Vagina (tissue), 2 donors: ENCODE measurements around the gene BMF. TPM values are rescaled to one million over a fixed set of nuclear protein-coding genes. Genes with fewer than 3 reads are reported as not detected.
A peak's percentile ranks its signal among the peaks of the same experiment; 100 is the strongest.

ENCODE experiments used
- DNase-seq, 2 donors: peaks; one replicate each; pipeline ENCODE4 v3.0.0-alpha.2; 2017; ENCODE audit errors: extremely low spot score in 2 of 2
- H3K27ac ChIP-seq: fragments of 200-600 bp; sonication (generic); one replicate; pipeline ENCODE4 v1.5.1; 2019
- H3K27me3 ChIP-seq: fragments of 200-600 bp; sonication (generic); one replicate; pipeline ENCODE4 v1.5.1; 2019
- H3K36me3 ChIP-seq, 2 donors: fragments of 200-600 bp; sonication (generic); one replicate each; pipeline ENCODE4 v1.5.1; 2017 to 2019
- H3K4me1 ChIP-seq: fragments of 200-600 bp; sonication (generic); one replicate; pipeline ENCODE4 v1.5.1; 2019
- H3K4me3 ChIP-seq, 2 donors: fragments of 200-600 bp; sonication (generic); 1 replicate in 1 of 2; 2 replicates in 1 of 2; pipeline ENCODE4 v1.5.1; 2016 to 2019
- H3K9me3 ChIP-seq: fragments of 200-600 bp; sonication (generic); one replicate; pipeline ENCODE4 v1.5.1; 2019
- POLR2A ChIP-seq, 2 donors: fragments of 450-650 bp; IDR thresholded peaks; one replicate each; pipeline ENCODE4 v1.6.1; 2017; ENCODE audit warnings: antibody characterized with exemption in 2 of 2, mild to moderate bottlenecking in 2 of 2, moderate library complexity in 2 of 2
- POLR2AphosphoS5 ChIP-seq, 2 donors: sonication (generic); formaldehyde crosslinking; IDR thresholded peaks; one replicate each; pipeline ENCODE4 v1.9.0; 2017; ENCODE audit warnings: antibody characterized with exemption in 2 of 2, mild to moderate bottlenecking in 2 of 2, low read depth in 1 of 2; ENCODE audit not compliant: insufficient read depth in 1 of 2
- intact Hi-C: fragments of 100-400 bp; cut with DNase I; formaldehyde crosslinking; loops from one replicate; pipeline ENCODE4 v1.15.1; 2023
- total RNA-seq: library from RNA; depleted of rRNA; stranded (reverse); fragments of >200 nt; gene quantifications from one replicate; pipeline ENCODE4 v1.2.3, GENCODE V29; 2016
- TF ChIP-seq, protein P1 (sequence below), 3 experiments: fragments of 450-650 bp in 2 of 3; fragments of 200-600 bp in 1 of 3; sonication (generic) in 1 of 3; IDR thresholded peaks; one replicate each; pipeline ENCODE4 v1.5.1; 2017 to 2019; ENCODE audit warnings: antibody characterized with exemption in 3 of 3, mild to moderate bottlenecking in 2 of 3, moderate library complexity in 2 of 3

Gene BMF
- total RNA-seq, 1 donor from 2014 or later, result 2.9 TPM

DNA sequence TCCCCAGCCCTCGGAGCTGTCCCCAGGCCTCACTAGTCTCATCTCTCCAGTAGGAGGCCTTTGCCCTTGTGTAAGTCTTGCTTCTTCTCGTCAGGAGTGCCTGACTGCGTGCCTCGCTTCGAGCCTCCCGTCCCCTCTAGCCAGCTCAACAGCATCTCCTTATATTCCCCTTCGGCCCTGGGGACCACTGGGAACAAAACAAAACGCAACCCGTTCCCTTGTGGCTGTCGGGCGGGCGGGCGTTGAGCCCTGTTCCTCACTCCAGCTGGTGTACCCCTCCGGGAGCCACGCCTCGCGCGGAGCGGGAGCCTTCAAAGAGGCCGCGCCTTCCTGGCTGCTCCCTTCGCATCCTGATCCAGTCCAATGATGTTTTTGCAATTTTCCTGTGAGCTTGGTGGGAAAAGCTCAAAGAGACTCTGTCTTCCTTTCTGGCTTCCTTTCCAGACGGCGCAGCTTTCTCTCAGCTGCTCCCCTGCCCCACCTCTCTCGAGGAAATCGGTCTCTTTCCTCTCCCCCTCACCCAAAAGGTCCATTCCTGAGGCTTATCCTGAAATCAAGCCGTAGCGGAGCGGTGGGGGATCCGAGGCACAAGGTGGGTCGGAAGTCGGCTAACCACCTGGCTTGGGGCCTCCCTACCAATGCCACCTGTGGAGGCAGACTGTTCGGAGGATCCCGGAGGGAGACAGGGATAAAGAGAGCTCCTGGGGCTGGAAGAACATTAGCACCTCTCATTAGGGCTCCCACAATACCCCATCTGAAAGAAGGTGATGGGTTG lies 36.3 kb downstream of the BMF start:
- no peaks in the 10 kb centered on the region for H3K9me3 ChIP-seq
- intact Hi-C loops, result no loop called here
- no peaks in the 10 kb centered on the region for H3K36me3 ChIP-seq
- no peak overlapping the region for H3K4me3 ChIP-seq
- H3K4me1 ChIP-seq, result peaks cover 33% of the 10 kb centered on the region
- no peak for DNase-seq
- TF ChIP-seq, protein P1, sequence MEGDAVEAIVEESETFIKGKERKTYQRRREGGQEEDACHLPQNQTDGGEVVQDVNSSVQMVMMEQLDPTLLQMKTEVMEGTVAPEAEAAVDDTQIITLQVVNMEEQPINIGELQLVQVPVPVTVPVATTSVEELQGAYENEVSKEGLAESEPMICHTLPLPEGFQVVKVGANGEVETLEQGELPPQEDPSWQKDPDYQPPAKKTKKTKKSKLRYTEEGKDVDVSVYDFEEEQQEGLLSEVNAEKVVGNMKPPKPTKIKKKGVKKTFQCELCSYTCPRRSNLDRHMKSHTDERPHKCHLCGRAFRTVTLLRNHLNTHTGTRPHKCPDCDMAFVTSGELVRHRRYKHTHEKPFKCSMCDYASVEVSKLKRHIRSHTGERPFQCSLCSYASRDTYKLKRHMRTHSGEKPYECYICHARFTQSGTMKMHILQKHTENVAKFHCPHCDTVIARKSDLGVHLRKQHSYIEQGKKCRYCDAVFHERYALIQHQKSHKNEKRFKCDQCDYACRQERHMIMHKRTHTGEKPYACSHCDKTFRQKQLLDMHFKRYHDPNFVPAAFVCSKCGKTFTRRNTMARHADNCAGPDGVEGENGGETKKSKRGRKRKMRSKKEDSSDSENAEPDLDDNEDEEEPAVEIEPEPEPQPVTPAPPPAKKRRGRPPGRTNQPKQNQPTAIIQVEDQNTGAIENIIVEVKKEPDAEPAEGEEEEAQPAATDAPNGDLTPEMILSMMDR (IDR thresholded peaks at IDR 0.05), result no peak
- TF ChIP-seq POLR2AphosphoS5 (IDR thresholded peaks at IDR 0.05; ENCODE audit: insufficient read depth in 1 of 2, low read depth in 1 of 2), result no peak
- TF ChIP-seq POLR2A (IDR thresholded peaks at IDR 0.05), result no peak
- no peaks in the 10 kb centered on the region for H3K27me3 ChIP-seq
- no peak overlapping the region for H3K27ac ChIP-seq

DNA sequence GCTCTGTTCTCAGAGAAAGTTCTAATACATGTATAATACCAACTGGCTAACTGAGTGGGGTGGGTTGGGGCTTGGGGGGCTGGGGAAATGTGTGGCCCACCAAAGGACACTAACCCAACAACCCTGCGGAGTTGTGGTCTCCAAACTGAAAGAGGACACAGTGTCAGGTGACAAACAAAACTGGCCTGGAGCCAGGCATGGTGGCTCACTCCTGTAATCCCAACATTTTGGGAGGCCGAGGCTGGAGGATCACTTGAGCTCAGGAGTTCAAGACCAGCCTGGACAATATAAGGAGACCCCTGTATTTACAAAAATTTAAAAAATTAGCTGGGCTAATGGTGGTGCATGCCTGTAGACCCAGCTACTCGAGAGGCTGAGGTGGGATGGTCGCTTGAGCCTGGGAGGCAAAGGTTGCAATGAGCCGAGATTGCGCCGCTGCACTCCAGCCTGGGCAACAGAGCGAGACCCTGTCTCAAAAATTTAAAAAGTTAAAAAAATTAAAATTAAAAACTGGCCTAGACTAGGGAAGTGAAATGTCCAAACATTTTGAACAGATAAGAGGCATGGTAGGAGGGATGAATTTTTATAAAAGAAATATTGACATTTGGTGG lies 38.0 kb downstream of the BMF start:
- Histone ChIP-seq H3K4me1 (peaks cover 33% of the 10 kb centered on the region), H3K36me3 (no peaks in the 10 kb centered on the region), H3K27me3 (no peaks in the 10 kb centered on the region), H3K9me3 (no peaks in the 10 kb centered on the region), H3K27ac (no peak overlapping the region), H3K4me3 (no peak overlapping the region)
- intact Hi-C loops, result no loop called here
- TF ChIP-seq POLR2AphosphoS5 (IDR thresholded peaks at IDR 0.05; ENCODE audit: insufficient read depth in 1 of 2, low read depth in 1 of 2), result no peak
- no peak for TF ChIP-seq POLR2A (IDR thresholded peaks at IDR 0.05)
- TF ChIP-seq, protein P1 (IDR thresholded peaks at IDR 0.05), result no peak
- DNase-seq, result no peak

DNA sequence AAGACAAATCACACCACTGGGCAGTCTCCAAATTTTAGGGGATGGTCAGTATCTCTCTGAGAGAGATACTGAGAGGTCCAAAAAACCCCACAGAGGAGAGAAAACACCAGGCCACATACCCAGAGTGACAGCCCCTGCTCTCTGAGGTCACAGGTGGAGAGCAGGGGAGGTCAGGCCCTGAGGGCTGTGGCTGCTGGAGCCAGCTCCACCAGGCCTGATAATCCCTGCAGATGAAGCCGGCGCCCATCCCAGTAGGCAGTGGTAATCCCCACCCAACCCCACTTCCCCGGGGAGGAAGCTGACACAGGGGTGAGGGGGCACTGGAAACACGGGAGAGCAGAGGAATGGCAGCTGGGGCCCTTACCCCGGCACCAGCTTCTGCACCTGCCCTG lies 38.5 kb downstream of the BMF start:
- TF ChIP-seq POLR2A (IDR thresholded peaks at IDR 0.05), result no peak
- TF ChIP-seq, protein P1 (IDR thresholded peaks at IDR 0.05), result no peak
- TF ChIP-seq POLR2AphosphoS5 (IDR thresholded peaks at IDR 0.05; ENCODE audit: insufficient read depth in 1 of 2, low read depth in 1 of 2), result no peak
- Histone ChIP-seq H3K36me3 (no peaks in the 10 kb centered on the region), H3K27me3 (no peaks in the 10 kb centered on the region), H3K4me1 (peaks cover 29% of the 10 kb centered on the region), H3K9me3 (no peaks in the 10 kb centered on the region), H3K27ac (peak overlapping the region; percentile 84), H3K4me3 (no peak overlapping the region)
- no peak for DNase-seq
- intact Hi-C loops, result no loop called here

DNA sequence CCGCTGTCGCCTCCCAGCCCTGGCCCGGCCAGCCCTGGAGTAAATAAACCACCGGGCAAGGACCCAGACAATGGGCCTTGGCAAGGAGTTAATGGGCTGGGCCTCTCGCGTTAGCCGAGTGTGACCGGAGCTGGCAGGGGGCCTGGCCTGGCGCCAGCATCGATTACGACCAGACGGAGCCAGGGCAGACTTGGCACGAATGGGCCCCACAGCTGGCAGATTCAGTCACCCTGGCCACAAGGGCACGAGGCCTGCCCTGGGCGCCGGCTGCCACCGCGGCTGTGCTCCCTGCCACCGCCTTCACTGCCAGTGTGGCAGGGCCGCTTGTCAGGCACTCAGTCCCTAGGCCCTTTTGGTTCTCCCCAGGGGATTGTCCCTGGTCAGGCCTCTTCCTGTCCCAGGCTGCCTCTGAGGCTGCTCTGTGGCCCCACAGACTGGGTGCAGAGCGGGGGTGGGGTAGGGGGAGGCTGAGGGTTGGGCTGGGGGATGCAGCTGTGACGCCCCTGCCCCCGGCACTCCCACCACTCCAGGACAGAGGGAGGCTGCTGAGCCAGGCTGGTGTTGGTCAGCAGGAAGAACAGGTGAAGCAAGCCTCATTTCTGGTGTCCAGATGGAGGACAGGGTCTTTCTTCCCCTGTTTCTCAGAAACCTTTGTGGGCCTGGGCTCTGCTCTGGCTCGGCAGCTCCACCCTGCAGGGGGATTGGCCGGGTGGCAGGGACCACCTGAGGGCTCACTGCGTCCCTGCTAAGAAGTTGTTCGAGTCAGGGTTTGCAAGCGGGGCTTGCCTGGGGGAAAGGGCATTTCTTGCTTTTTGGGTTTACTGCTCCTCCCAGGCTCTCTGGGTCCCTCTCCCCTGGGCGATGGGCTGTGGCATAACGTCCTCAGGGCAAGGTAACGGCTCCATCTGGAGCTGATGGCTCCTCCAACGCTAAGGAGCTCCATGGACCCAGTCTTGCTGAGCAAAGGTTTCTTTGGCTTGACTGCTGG lies 39.2 kb downstream of the BMF start:
- H3K4me1 ChIP-seq, result peaks cover 25% of the 10 kb centered on the region
- TF ChIP-seq POLR2AphosphoS5 (IDR thresholded peaks at IDR 0.05; ENCODE audit: insufficient read depth in 1 of 2, low read depth in 1 of 2), result peak in 1 of 2 donors; percentile 55
- TF ChIP-seq, protein P1 (IDR thresholded peaks at IDR 0.05), result no peak
- no peaks in the 10 kb centered on the region for H3K36me3 ChIP-seq
- no peaks in the 10 kb centered on the region for H3K9me3 ChIP-seq
- DNase-seq, result no peak
- H3K27ac ChIP-seq, result peak overlapping the region; percentile 84
- intact Hi-C loops, result no loop called here
- no peaks in the 10 kb centered on the region for H3K27me3 ChIP-seq
- no peak overlapping the region for H3K4me3 ChIP-seq
